Progenitor cell of endocrine pancreas (in vitro differentiated cells): Measurements from ENCODE around the gene EIF2D. TPM values are rescaled to one million over a fixed set of nuclear protein-coding genes. Genes with fewer than 3 reads are reported as not detected.
"Not testable (repeated sequence)": the region's sequence is repeated elsewhere in the genome, so short reads cannot be mapped to it uniquely, and the experiment has no call there.

Experiments
- DNase-seq: peaks from one replicate; pipeline ENCODE4 v3.0.0; 2021; ENCODE audit warnings: low spot score; ENCODE audit not compliant: unreplicated experiment
- H3K27ac Mint-ChIP-seq: 2 replicates; pipeline ENCODE4 v1.8.0; 2021; ENCODE audit warnings: mild to moderate bottlenecking, moderate library complexity, mixed read lengths
- H3K27me3 Mint-ChIP-seq: 2 replicates; pipeline ENCODE4 v1.8.0; 2021; ENCODE audit warnings: mixed read lengths
- H3K36me3 Mint-ChIP-seq: 2 replicates; pipeline ENCODE4 v1.8.0; 2022; ENCODE audit warnings: mixed read lengths; ENCODE audit not compliant: insufficient read depth
- H3K4me1 Mint-ChIP-seq: 2 replicates; pipeline ENCODE4 v1.8.0; 2021; ENCODE audit warnings: low read depth, mixed read lengths
- H3K4me3 Mint-ChIP-seq: 2 replicates; pipeline ENCODE4 v1.8.0; 2021; ENCODE audit warnings: low read depth, mild to moderate bottlenecking, moderate library complexity, mixed read lengths
- H3K9me3 Mint-ChIP-seq: 2 replicates; pipeline ENCODE4 v1.8.0; 2021; ENCODE audit warnings: low read depth, mixed read lengths
- CTCF ChIP-seq: fragments of 200-600 bp; sonication (generic); IDR thresholded peaks from one replicate; pipeline ENCODE4 v1.5.0; 2021; ENCODE audit warnings: antibody characterized with exemption, mild to moderate bottlenecking; ENCODE audit not compliant: unreplicated experiment
- total RNA-seq: library from RNA; stranded (reverse); gene quantifications from 2 replicates; pipeline ENCODE4 v1.2.1, GENCODE V29; 2021

The EIF2D gene
- total RNA-seq, 1 donor from 2014 or later = 36.8 TPM

- no peaks in the 10 kb centered on the region for H3K36me3 Mint-ChIP-seq
- peaks cover 2% of the 10 kb centered on the region for H3K4me1 Mint-ChIP-seq
- TF ChIP-seq CTCF = no peak
- no peak for DNase-seq
- H3K27me3 Mint-ChIP-seq = peaks cover 14% of the 10 kb centered on the region
- H3K4me3 Mint-ChIP-seq = no peak overlapping the region
- no peak overlapping the region for H3K27ac Mint-ChIP-seq
- H3K9me3 Mint-ChIP-seq = no peaks in the 10 kb centered on the region
These were observed 30.7 kb downstream of the EIF2D start for GRCh38 chr1:206581571-206581981.

DNA sequence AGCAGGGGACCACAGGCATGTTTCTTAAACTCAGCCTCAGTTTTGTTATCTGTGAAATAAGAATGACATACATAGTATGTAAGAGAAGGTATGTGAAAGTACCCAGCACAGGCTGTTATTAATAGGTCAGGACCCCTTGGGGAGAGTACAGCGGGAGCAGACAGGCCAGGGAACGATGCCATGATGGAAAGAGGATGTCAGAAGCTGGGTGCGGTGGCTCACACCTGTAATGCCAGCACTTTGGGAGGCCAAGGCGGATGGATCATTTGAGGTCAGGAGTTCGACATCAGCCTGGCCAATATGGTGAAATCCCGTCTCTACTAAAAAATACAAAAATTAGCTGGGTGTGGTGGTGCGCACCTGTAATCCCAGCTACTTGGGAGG lies 31.2 kb downstream of the EIF2D start:
- H3K36me3 Mint-ChIP-seq, DNase-seq, H3K27ac Mint-ChIP-seq, H3K4me3 Mint-ChIP-seq, H3K9me3 Mint-ChIP-seq, H3K4me1 Mint-ChIP-seq: not testable (repeated sequence)
- H3K27me3 Mint-ChIP-seq = peaks cover 18% of the 10 kb centered on the region

GRCh38 chr1:206580438-206581113 lies 31.7 kb downstream of the EIF2D start:
- H3K36me3 Mint-ChIP-seq = no peaks in the 10 kb centered on the region
- no peak overlapping the region for H3K4me3 Mint-ChIP-seq
- DNase-seq = no peak
- H3K9me3 Mint-ChIP-seq = no peaks in the 10 kb centered on the region
- peaks cover 19% of the 10 kb centered on the region for H3K27me3 Mint-ChIP-seq
- TF ChIP-seq CTCF = no peak
- H3K27ac Mint-ChIP-seq = no peak overlapping the region
- H3K4me1 Mint-ChIP-seq = peaks cover 2% of the 10 kb centered on the region

GRCh38 chr1:206579747-206580437 lies 32.4 kb downstream of the EIF2D start:
- Mint-ChIP-seq H3K27ac (no peak overlapping the region), H3K36me3 (no peaks in the 10 kb centered on the region)

DNA sequence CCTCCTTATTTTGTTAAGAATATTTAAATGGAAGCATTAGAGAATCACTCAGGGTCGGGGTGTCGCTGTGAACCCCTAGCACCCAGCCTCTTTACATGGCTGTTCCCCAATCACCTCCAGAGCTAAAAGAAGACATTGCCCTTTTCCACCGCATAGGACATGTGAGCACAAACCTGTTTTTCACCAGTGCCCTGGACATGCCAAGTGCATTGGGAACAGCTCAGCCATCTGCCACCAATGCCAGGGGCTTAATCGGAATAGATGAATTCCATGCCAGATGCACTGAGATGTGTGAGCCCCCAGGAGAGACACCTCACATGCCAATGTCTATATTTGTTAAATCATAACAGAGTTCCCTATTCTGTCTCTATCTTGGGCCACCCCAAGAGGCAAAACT lies 33.3 kb downstream of the EIF2D start:
- Mint-ChIP-seq H3K27me3 (peaks cover 19% of the 10 kb centered on the region), H3K36me3 (no peaks in the 10 kb centered on the region), H3K4me3 (no peak overlapping the region), H3K27ac (no peak overlapping the region), H3K9me3 (no peaks in the 10 kb centered on the region), H3K4me1 (peaks cover 2% of the 10 kb centered on the region)
- no peak for DNase-seq
- no peak for TF ChIP-seq CTCF

More at GRCh38 chr1:206579747-206580437, 32.4 kb downstream of the EIF2D start:
- no peak for DNase-seq
- Mint-ChIP-seq H3K27me3 (peaks cover 19% of the 10 kb centered on the region), H3K9me3 (no peaks in the 10 kb centered on the region), H3K4me3 (no peak overlapping the region), H3K4me1 (peaks cover 2% of the 10 kb centered on the region)
- TF ChIP-seq CTCF = no peak
